CD4-positive, alpha-beta T cell treated with Interleukin-4 for 1 hour (primary cell): ENCODE data around the gene PRKCE.
A peak's percentile ranks its signal among the peaks of the same experiment; 100 is the strongest.
"Not testable (repeated sequence)": the region's sequence is repeated elsewhere in the genome, so short reads cannot be mapped to it uniquely, and the experiment has no call there.

Source experiments
- DNase-seq, 2 donors: peaks; one replicate each; pipeline ENCODE4 v3.0.0-alpha.2; 2020 to 2022

PRKCE gene

GRCh38 chr2:46223514-46223913 lies 572.0 kb downstream of the PRKCE start:
- DNase-seq = not testable (repeated sequence)

GRCh38 chr2:46225150-46225625 lies 573.7 kb downstream of the PRKCE start:
- no peak for DNase-seq

GRCh38 chr2:46225730-46226129 lies 574.3 kb downstream of the PRKCE start:
- no peak for DNase-seq

- DNase-seq = no peak
Measured at GRCh38 chr2:46226620-46227019, 575.1 kb downstream of the PRKCE start.

GRCh38 chr2:46227022-46227421 lies 575.5 kb downstream of the PRKCE start:
- DNase-seq = no peak

- no peak for DNase-seq
Measured at GRCh38 chr2:46227674-46228289, 576.3 kb downstream of the PRKCE start.

- DNase-seq = peak in 1 of 2 donors; percentile 48
Measured at GRCh38 chr2:46229134-46230063, 577.9 kb downstream of the PRKCE start.

GRCh38 chr2:46230115-46230571 lies 578.7 kb downstream of the PRKCE start:
- DNase-seq = peak in 1 of 2 donors; percentile 5

GRCh38 chr2:46230677-46231425 lies 579.4 kb downstream of the PRKCE start:
- no peak for DNase-seq

- no peak for DNase-seq
Measured at GRCh38 chr2:46231721-46232120, 580.2 kb downstream of the PRKCE start.

GRCh38 chr2:46232860-46233259 lies 581.4 kb downstream of the PRKCE start:
- no peak for DNase-seq

- no peak for DNase-seq
Measured at GRCh38 chr2:46236006-46236875, 584.8 kb downstream of the PRKCE start.

GRCh38 chr2:46236876-46237859 lies 585.7 kb downstream of the PRKCE start:
- no peak for DNase-seq
